GM20431 (cell line): Measurements from ENCODE around the gene UGT3A1.
"Not testable (repeated sequence)": the region's sequence is repeated elsewhere in the genome, so short reads cannot be mapped to it uniquely, and the experiment has no call there.

ENCODE experiments used
- in situ Hi-C: fragments of 300-500 bp; cut with MseI, MboI; formaldehyde crosslinking; loops from one replicate; pipeline ENCODE4 v1.15.0; 2020; ENCODE audit warnings: low sequenced_read_pairs; ENCODE audit not compliant: unreplicated experiment

The UGT3A1 gene

GRCh38 chr5:35996076-35996475, 4.9 kb upstream of the UGT3A1 start:
- in situ Hi-C loops = no loop called here

GRCh38 chr5:35990520-35990919, 670 bp downstream of the UGT3A1 start:
- in situ Hi-C loops = no loop called here

- in situ Hi-C loops = no loop called here
Observed at GRCh38 chr5:35988529-35988928, 2.7 kb downstream of the UGT3A1 start.

GRCh38 chr5:35987776-35988175, 3.4 kb downstream of the UGT3A1 start:
- in situ Hi-C loops = no loop called here

GRCh38 chr5:35979715-35980114, 11.5 kb downstream of the UGT3A1 start:
- in situ Hi-C loops = no loop called here

GRCh38 chr5:35976859-35977258, 14.3 kb downstream of the UGT3A1 start:
- in situ Hi-C loops = not testable (repeated sequence)

GRCh38 chr5:35974570-35974969, 16.6 kb downstream of the UGT3A1 start:
- in situ Hi-C loops = no loop called here

- in situ Hi-C loops = no loop called here
Observed at GRCh38 chr5:35971878-35972210, 19.3 kb downstream of the UGT3A1 start.

GRCh38 chr5:35971186-35971877, 19.9 kb downstream of the UGT3A1 start:
- in situ Hi-C loops = no loop called here

GRCh38 chr5:35963381-35963843, 27.8 kb downstream of the UGT3A1 start:
- in situ Hi-C loops = no loop called here

GRCh38 chr5:35960328-35960727, 30.9 kb downstream of the UGT3A1 start:
- in situ Hi-C loops = no loop called here

- in situ Hi-C loops = no loop called here
Observed at GRCh38 chr5:35956429-35956828, 34.8 kb downstream of the UGT3A1 start.

GRCh38 chr5:35954175-35954574, 37.0 kb downstream of the UGT3A1 start:
- in situ Hi-C loops = no loop called here

- in situ Hi-C loops = no loop called here
Observed at GRCh38 chr5:35947085-35947484, 44.1 kb downstream of the UGT3A1 start.

GRCh38 chr5:35939639-35940038, 51.6 kb downstream of the UGT3A1 start:
- in situ Hi-C loops = no loop called here

GRCh38 chr5:35938568-35939227, 52.5 kb downstream of the UGT3A1 start, which contains the start of gene CAPSL:
Gene CAPSL (minus strand): TSS chr5:35938622. CDS start chr5:35921120, 17,502 bp downstream.
- in situ Hi-C loops = no loop called here

- in situ Hi-C loops = loop anchor here (10.0 kb wide), 2 partner anchors 142 to 842 kb away; no protein-coding TSS in a partner anchor
Observed at GRCh38 chr5:35926389-35927051, 64.7 kb downstream of the UGT3A1 start.

GRCh38 chr5:35924950-35925722, 66.1 kb downstream of the UGT3A1 start:
- in situ Hi-C loops = loop anchor here (10.0 kb wide), 2 partner anchors 140 to 840 kb away; no protein-coding TSS in a partner anchor

GRCh38 chr5:35924122-35924949, 66.9 kb downstream of the UGT3A1 start:
- in situ Hi-C loops = loop anchor here (10.0 kb wide), 2 partner anchors 140 to 840 kb away; no protein-coding TSS in a partner anchor
